GM23338 (cell line): ENCODE measurements around the gene NUDCD2. TPM values are rescaled to one million over a fixed set of nuclear protein-coding genes. Genes with fewer than 3 reads are reported as not detected.
A peak's percentile ranks its signal among the peaks of the same experiment; 100 is the strongest.

ENCODE experiments used
- ATAC-seq: fragments of 200-7000 bp; cut with Tn5 transposase; 3 replicates; pipeline ENCODE4 v1.9.1; 2020
- DNase-seq: peaks from one replicate; pipeline ENCODE4 v3.0.0-alpha.2; 2015; ENCODE audit warnings: low spot score
- H2AFZ ChIP-seq: fragments of 200-600 bp; sonication (generic); 2 replicates; pipeline ENCODE4 v1.8.0; 2016; ENCODE audit warnings: antibody characterized with exemption, mild to moderate bottlenecking, moderate library complexity
- H3F3A ChIP-seq: fragments of 200-600 bp; sonication (generic); replicated peaks from 2 replicates; pipeline ENCODE4 v1.8.0; 2017; ENCODE audit warnings: antibody characterized with exemption, mixed run types, low read depth
- H3K27ac ChIP-seq: fragments of 200-600 bp; sonication (generic); 2 replicates; pipeline ENCODE4 v1.6.1; 2016; ENCODE audit warnings: low read depth
- H3K27me3 ChIP-seq: fragments of 200-600 bp; sonication (generic); 2 replicates; pipeline ENCODE4 v1.8.0; 2016; ENCODE audit warnings: mild to moderate bottlenecking, mixed run types, moderate library complexity; ENCODE audit not compliant: insufficient read depth
- H3K36me3 ChIP-seq: fragments of 200-600 bp; sonication (generic); 2 replicates; pipeline ENCODE4 v1.8.0; 2016; ENCODE audit warnings: mild to moderate bottlenecking; ENCODE audit not compliant: insufficient read depth
- H3K4me1 ChIP-seq: fragments of 200-600 bp; sonication (generic); 2 replicates; pipeline ENCODE4 v1.8.0; 2016; ENCODE audit warnings: mild to moderate bottlenecking, moderate library complexity; ENCODE audit not compliant: insufficient read depth
- H3K4me2 ChIP-seq: fragments of 200-600 bp; sonication (generic); 2 replicates; pipeline ENCODE4 v1.7.1; 2017; ENCODE audit warnings: mixed run types
- H3K4me3 ChIP-seq: fragments of 200-600 bp; sonication (generic); 2 replicates; pipeline ENCODE4 v1.6.1; 2016; ENCODE audit warnings: mixed run types
- H3K79me2 ChIP-seq: fragments of 200-600 bp; sonication (generic); replicated peaks from 2 replicates; pipeline ENCODE4 v1.8.0; 2017; ENCODE audit warnings: mild to moderate bottlenecking; ENCODE audit not compliant: insufficient read depth
- H3K9me2 ChIP-seq: fragments of 200-600 bp; sonication (generic); 2 replicates; pipeline ENCODE4 v1.8.0; 2017; ENCODE audit not compliant: insufficient read depth
- H4K20me1 ChIP-seq: fragments of 200-600 bp; sonication (generic); replicated peaks from 2 replicates; pipeline ENCODE4 v1.8.0; 2017; ENCODE audit warnings: mild to moderate bottlenecking; ENCODE audit not compliant: insufficient read depth
- H3K27ac Mint-ChIP-seq: 2 replicates; pipeline ENCODE4 v1.8.0; 2020; ENCODE audit warnings: inconsistent platforms, mild to moderate bottlenecking, moderate library complexity, mixed read lengths
- H3K27me3 Mint-ChIP-seq: 3 replicates; pipeline ENCODE4 v1.8.0; 2022; ENCODE audit warnings: low read depth, mild to moderate bottlenecking, moderate library complexity, mixed read lengths, inconsistent platforms; ENCODE audit not compliant: insufficient read depth, poor library complexity
- H3K36me3 Mint-ChIP-seq: 3 replicates; pipeline ENCODE4 v1.8.0; 2021; ENCODE audit warnings: low read depth, mild to moderate bottlenecking, inconsistent platforms, moderate library complexity, mixed read lengths
- H3K4me1 Mint-ChIP-seq: 3 replicates; pipeline ENCODE4 v1.8.0; 2020; ENCODE audit warnings: mild to moderate bottlenecking, inconsistent platforms, mixed read lengths
- H3K4me3 Mint-ChIP-seq: 3 replicates; pipeline ENCODE4 v1.8.0; 2021; ENCODE audit warnings: moderate library complexity, mild to moderate bottlenecking, inconsistent platforms, mixed read lengths
- H3K9me3 Mint-ChIP-seq: 3 replicates; pipeline ENCODE4 v1.8.0; 2020; ENCODE audit warnings: moderate library complexity, mild to moderate bottlenecking, inconsistent platforms, mixed read lengths
- CREB1 ChIP-seq: fragments of 250-450 bp; sonication (Bioruptor Pico); IDR thresholded peaks from 2 replicates; pipeline ENCODE4 v1.5.0; 2020; ENCODE audit warnings: low read depth, mild to moderate bottlenecking, moderate library complexity
- CTCF ChIP-seq, 2 experiments: fragments of 200-600 bp in 1 of 2; sonication (generic) in 1 of 2; conservative IDR thresholded peaks; 2 replicates each; pipeline versions ENCODE4 v1.5.1 to v1.6.1; 2016 to 2017; ENCODE audit warnings: antibody characterized with exemption in 2 of 2, low read depth in 2 of 2, mild to moderate bottlenecking in 2 of 2, moderate library complexity in 1 of 2
- ETS1 ChIP-seq: IDR thresholded peaks from 2 replicates; pipeline ENCODE4 v1.6.1; 2016; ENCODE audit warnings: antibody characterized with exemption
- EZH2 ChIP-seq: fragments of 200-600 bp; sonication (generic); IDR thresholded peaks from one replicate; pipeline ENCODE4 v1.8.0; 2017; ENCODE audit warnings: antibody characterized with exemption, mild to moderate bottlenecking, low read depth; ENCODE audit not compliant: unreplicated experiment
- NANOG ChIP-seq: IDR thresholded peaks from 2 replicates; pipeline ENCODE4 v1.6.1; 2016; ENCODE audit warnings: antibody characterized with exemption, borderline replicate concordance
- POLR2AphosphoS5 ChIP-seq: IDR thresholded peaks from 2 replicates; pipeline ENCODE4 v1.6.1; 2016; ENCODE audit warnings: antibody characterized with exemption, low read depth
- REST ChIP-seq: IDR thresholded peaks from one replicate; pipeline ENCODE4 v1.6.1; 2018; ENCODE audit warnings: antibody characterized with exemption; ENCODE audit not compliant: unreplicated experiment
- STAT1 ChIP-seq: IDR thresholded peaks from one replicate; pipeline ENCODE4 v1.6.1; 2016; ENCODE audit warnings: antibody characterized with exemption; ENCODE audit not compliant: unreplicated experiment
- ZNF114 ChIP-seq: fragments of 250-450 bp; sonication (Bioruptor Pico); IDR thresholded peaks from 2 replicates; pipeline ENCODE4 v1.5.0; 2020; ENCODE audit warnings: mild to moderate bottlenecking, moderate library complexity
- ZNF331 ChIP-seq: fragments of 250-450 bp; sonication (Bioruptor Pico); IDR thresholded peaks from 2 replicates; pipeline ENCODE4 v1.5.0; 2020; ENCODE audit warnings: low read depth, mild to moderate bottlenecking, moderate library complexity
- polyA plus RNA-seq: library from polyadenylated mRNA; unstranded; fragments of >200 nt; fragmentation: Nextera tagmentation; extraction: Ambion mirVana; gene quantifications from 2 replicates; pipeline ENCODE4 v1.2.1, GENCODE V29; 2016
- total RNA-seq: library from RNA; depleted of rRNA; stranded (reverse); fragments of >200 nt; shearing (Covaris generic); gene quantifications from 2 replicates; pipeline ENCODE4 v1.2.3, GENCODE V29; 2014

NUDCD2 gene
- total and polyA plus RNA-seq, 2 experiments from 2014 or later = 23.2 to 123 TPM

- H3K4me1 Mint-ChIP-seq = peaks cover 7% of the 10 kb centered on the region
- Histone ChIP-seq H3K36me3 (peaks cover 16% of the 10 kb centered on the region; the same call in 1 of the 2 replicates), H3K4me1 (peaks cover 12% of the 10 kb centered on the region), H3K4me3 (peak overlapping the region; percentile 79), H3F3A (peaks cover 9% of the 10 kb centered on the region; the same call in 1 of the 2 replicates), H3K9me2 (no peaks in the 10 kb centered on the region; the same call in 1 of the 2 replicates), H3K4me2 (peak overlapping the region; percentile 96), H3K79me2 (peaks cover 60% of the 10 kb centered on the region), H2AFZ (peak overlapping the region; percentile 86; the same call in 1 of the 2 replicates), H3K27me3 (no peaks in the 10 kb centered on the region), H3K27ac (peak overlapping the region; percentile 99), H4K20me1 (no peaks in the 10 kb centered on the region)
- peaks cover 13% of the 10 kb centered on the region for H3K27me3 Mint-ChIP-seq
- H3K36me3 Mint-ChIP-seq = peaks cover 36% of the 10 kb centered on the region
- peaks cover 3% of the 10 kb centered on the region; the same call in 2 of the 3 replicates for H3K9me3 Mint-ChIP-seq
- DNase-seq (no peak), ATAC-seq (no peak)
- TF ChIP-seq REST (no peak), EZH2 (no peak), ZNF114 (CRISPR knock-in tag) (no peak), POLR2AphosphoS5 (no peak), STAT1 (no peak)
- peak overlapping the region; percentile 99 for H3K4me3 Mint-ChIP-seq
- H3K27ac Mint-ChIP-seq = peak overlapping the region; percentile 100
Observed at GRCh38 chr5:163459462-163459818, 462 bp downstream of the NUDCD2 start.

- peak overlapping the region; percentile 99 for H3K27ac ChIP-seq
- H3K79me2 ChIP-seq = peaks cover 54% of the 10 kb centered on the region
- peaks cover 32% of the 10 kb centered on the region for H3K36me3 Mint-ChIP-seq
- H2AFZ ChIP-seq = no peak overlapping the region
- H3K4me1 Mint-ChIP-seq = peaks cover 7% of the 10 kb centered on the region
- peak overlapping the region; percentile 79 for H3K4me3 ChIP-seq
- H3K27ac Mint-ChIP-seq = peak overlapping the region; percentile 100
- H3K4me1 ChIP-seq = peaks cover 12% of the 10 kb centered on the region
- H3K4me3 Mint-ChIP-seq = peak overlapping the region; percentile 99
- H3K27me3 ChIP-seq = no peaks in the 10 kb centered on the region
- H3K9me3 Mint-ChIP-seq = peaks cover 3% of the 10 kb centered on the region; the same call in 2 of the 3 replicates
- H3K4me2 ChIP-seq = peak overlapping the region; percentile 96
- H3K27me3 Mint-ChIP-seq = peaks cover 13% of the 10 kb centered on the region
- no peaks in the 10 kb centered on the region for H4K20me1 ChIP-seq
- no peaks in the 10 kb centered on the region; the same call in 1 of the 2 replicates for H3K9me2 ChIP-seq
- H3F3A ChIP-seq = peaks cover 9% of the 10 kb centered on the region; the same call in 1 of the 2 replicates
- DNase-seq (no peak), ATAC-seq (no peak)
- H3K36me3 ChIP-seq = peaks cover 11% of the 10 kb centered on the region; the same call in 1 of the 2 replicates
- TF ChIP-seq STAT1 (no peak), EZH2 (no peak), ETS1 (no peak), CREB1 (CRISPR knock-in tag) (no peak), CTCF (conservative IDR thresholded peaks at IDR 0.05; ENCODE audit: low read depth in 2 of 2) (no peak), NANOG (no peak), ZNF331 (CRISPR knock-in tag) (no peak), POLR2AphosphoS5 (no peak), REST (no peak)
Observed at GRCh38 chr5:163458778-163459385, 1.0 kb downstream of the NUDCD2 start.
